ENCODE measurements around the gene COX5A. TPM values are rescaled to one million over a fixed set of nuclear protein-coding genes. Genes with fewer than 3 reads are reported as not detected.
A peak's percentile ranks its signal among the peaks of the same experiment; 100 is the strongest.

Gene COX5A
- total RNA-seq, 1 donor from 2014 or later, result 133 TPM

GRCh38 chr15:74893627-74894026 lies 44.2 kb downstream of the COX5A start:
- no peak for DNase-seq (ENCODE audit: low spot score)
- Mint-ChIP-seq H3K4me3 (ENCODE audit: unreplicated experiment) (no peak overlapping the region), H3K27ac (ENCODE audit: unreplicated experiment) (no peak overlapping the region), H3K36me3 (ENCODE audit: low read depth) (no peaks in the 10 kb centered on the region), H3K4me1 (ENCODE audit: low read depth) (peaks cover 23% of the 10 kb centered on the region), H3K9me3 (ENCODE audit: low read depth) (no peaks in the 10 kb centered on the region), H3K27me3 (ENCODE audit: low read depth) (no peaks in the 10 kb centered on the region)
- TF ChIP-seq, protein P1, sequence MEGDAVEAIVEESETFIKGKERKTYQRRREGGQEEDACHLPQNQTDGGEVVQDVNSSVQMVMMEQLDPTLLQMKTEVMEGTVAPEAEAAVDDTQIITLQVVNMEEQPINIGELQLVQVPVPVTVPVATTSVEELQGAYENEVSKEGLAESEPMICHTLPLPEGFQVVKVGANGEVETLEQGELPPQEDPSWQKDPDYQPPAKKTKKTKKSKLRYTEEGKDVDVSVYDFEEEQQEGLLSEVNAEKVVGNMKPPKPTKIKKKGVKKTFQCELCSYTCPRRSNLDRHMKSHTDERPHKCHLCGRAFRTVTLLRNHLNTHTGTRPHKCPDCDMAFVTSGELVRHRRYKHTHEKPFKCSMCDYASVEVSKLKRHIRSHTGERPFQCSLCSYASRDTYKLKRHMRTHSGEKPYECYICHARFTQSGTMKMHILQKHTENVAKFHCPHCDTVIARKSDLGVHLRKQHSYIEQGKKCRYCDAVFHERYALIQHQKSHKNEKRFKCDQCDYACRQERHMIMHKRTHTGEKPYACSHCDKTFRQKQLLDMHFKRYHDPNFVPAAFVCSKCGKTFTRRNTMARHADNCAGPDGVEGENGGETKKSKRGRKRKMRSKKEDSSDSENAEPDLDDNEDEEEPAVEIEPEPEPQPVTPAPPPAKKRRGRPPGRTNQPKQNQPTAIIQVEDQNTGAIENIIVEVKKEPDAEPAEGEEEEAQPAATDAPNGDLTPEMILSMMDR (IDR thresholded peaks at IDR 0.05), result no peak

GRCh38 chr15:74892931-74893330 lies 44.9 kb downstream of the COX5A start:
- no peak overlapping the region for H3K4me3 Mint-ChIP-seq (ENCODE audit: unreplicated experiment)

DNA sequence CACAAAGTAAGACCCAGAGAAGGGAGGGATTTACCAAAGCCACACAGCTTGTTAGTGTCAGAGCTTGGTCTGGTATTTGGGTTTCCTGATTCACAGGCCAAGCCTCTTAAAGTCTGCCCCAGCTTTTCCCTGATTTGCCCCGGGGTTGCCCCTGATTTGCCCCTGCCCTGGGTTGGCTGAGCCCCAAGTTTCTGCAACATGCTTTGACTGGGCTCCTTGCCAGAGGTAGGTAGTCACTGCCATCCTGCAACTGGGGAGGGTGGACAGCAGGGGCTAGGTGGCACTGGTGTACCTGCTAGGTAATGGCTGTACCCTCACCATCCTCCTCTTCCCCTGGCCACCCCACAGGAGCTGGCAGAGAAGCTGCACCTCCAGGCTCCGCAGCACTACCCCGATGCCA lies 45.6 kb downstream of the COX5A start:
- no peaks in the 10 kb centered on the region for H3K27me3 Mint-ChIP-seq (ENCODE audit: low read depth)
- no peak for DNase-seq (ENCODE audit: low spot score)
- H3K4me1 Mint-ChIP-seq (ENCODE audit: low read depth), result peaks cover 23% of the 10 kb centered on the region
- H3K36me3 Mint-ChIP-seq (ENCODE audit: low read depth), result no peaks in the 10 kb centered on the region
- no peaks in the 10 kb centered on the region for H3K9me3 Mint-ChIP-seq (ENCODE audit: low read depth)
- TF ChIP-seq, protein P1 (IDR thresholded peaks at IDR 0.05), result no peak
- peak overlapping the region; percentile 8 for H3K27ac Mint-ChIP-seq (ENCODE audit: unreplicated experiment)
- no peak overlapping the region for H3K4me3 Mint-ChIP-seq (ENCODE audit: unreplicated experiment)

More at GRCh38 chr15:74892931-74893330, 44.9 kb downstream of the COX5A start:
- TF ChIP-seq, protein P1 (IDR thresholded peaks at IDR 0.05), result no peak
- Mint-ChIP-seq H3K9me3 (ENCODE audit: low read depth) (no peaks in the 10 kb centered on the region), H3K4me1 (ENCODE audit: low read depth) (peaks cover 23% of the 10 kb centered on the region), H3K36me3 (ENCODE audit: low read depth) (no peaks in the 10 kb centered on the region), H3K27me3 (ENCODE audit: low read depth) (no peaks in the 10 kb centered on the region), H3K27ac (ENCODE audit: unreplicated experiment) (no peak overlapping the region)
- DNase-seq (ENCODE audit: low spot score), result no peak

- Mint-ChIP-seq H3K4me3 (ENCODE audit: unreplicated experiment) (no peak overlapping the region), H3K9me3 (ENCODE audit: low read depth) (no peaks in the 10 kb centered on the region), H3K27me3 (ENCODE audit: low read depth) (no peaks in the 10 kb centered on the region)
Observed at GRCh38 chr15:74891469-74891868, 46.4 kb downstream of the COX5A start.

GRCh38 chr15:74890665-74890960 lies 47.3 kb downstream of the COX5A start:
- no peaks in the 10 kb centered on the region for H3K36me3 Mint-ChIP-seq (ENCODE audit: low read depth)
- H3K4me3 Mint-ChIP-seq (ENCODE audit: unreplicated experiment), result peak overlapping the region; percentile 88
- no peaks in the 10 kb centered on the region for H3K9me3 Mint-ChIP-seq (ENCODE audit: low read depth)
- peaks cover 23% of the 10 kb centered on the region for H3K4me1 Mint-ChIP-seq (ENCODE audit: low read depth)
- TF ChIP-seq, protein P1 (IDR thresholded peaks at IDR 0.05), result no peak
- no peak for DNase-seq (ENCODE audit: low spot score)
- H3K27ac Mint-ChIP-seq (ENCODE audit: unreplicated experiment), result no peak overlapping the region
- H3K27me3 Mint-ChIP-seq (ENCODE audit: low read depth), result no peaks in the 10 kb centered on the region

More at GRCh38 chr15:74891469-74891868, 46.4 kb downstream of the COX5A start:
- DNase-seq (ENCODE audit: low spot score), result no peak
- TF ChIP-seq, protein P1 (IDR thresholded peaks at IDR 0.05), result no peak
- no peaks in the 10 kb centered on the region for H3K36me3 Mint-ChIP-seq (ENCODE audit: low read depth)
- H3K4me1 Mint-ChIP-seq (ENCODE audit: low read depth), result peaks cover 23% of the 10 kb centered on the region
- H3K27ac Mint-ChIP-seq (ENCODE audit: unreplicated experiment), result no peak overlapping the region

All from chondrocyte (in vitro differentiated cells).